Sigmoid colon (tissue), 7 donors: ENCODE data around the gene XPR1. TPM values are rescaled to one million over a fixed set of nuclear protein-coding genes. Genes with fewer than 3 reads are reported as not detected.

Experiments
- DNase-seq: peaks from one replicate; pipeline ENCODE4 v3.0.0-alpha.2; 2019
- H3K27ac ChIP-seq, 4 donors: fragments of 200-600 bp; sonication (generic); one replicate each; pipeline ENCODE4 v1.5.1; 2016 to 2019; ENCODE audit warnings: mild to moderate bottlenecking in 1 of 4
- H3K27me3 ChIP-seq, 3 donors: fragments of 200-600 bp; sonication (generic); one replicate each; pipeline ENCODE4 v1.5.1; 2019; ENCODE audit warnings: mild to moderate bottlenecking in 1 of 3
- H3K36me3 ChIP-seq, 4 donors: fragments of 200-600 bp; sonication (generic); one replicate each; pipeline ENCODE4 v1.5.1; 2016 to 2019
- H3K4me1 ChIP-seq, 4 donors: fragments of 200-600 bp; sonication (generic); one replicate each; pipeline ENCODE4 v1.5.1; 2017 to 2019
- H3K4me3 ChIP-seq, 4 donors: fragments of 200-600 bp; sonication (generic); one replicate each; pipeline ENCODE4 v1.5.1; 2017 to 2019; ENCODE audit warnings: mild to moderate bottlenecking in 2 of 4, moderate library complexity in 1 of 4
- H3K9me3 ChIP-seq, 4 donors: fragments of 200-600 bp in 3 of 4; sonication (generic) in 3 of 4; one replicate each; pipeline versions ENCODE4 v1.5.1 to v1.6.1; 2013 to 2019
- EP300 ChIP-seq, 4 donors: sonication (generic); formaldehyde crosslinking; IDR thresholded peaks; one replicate each; pipeline ENCODE4 v1.6.1; 2017; ENCODE audit warnings: antibody characterized with exemption in 4 of 4
- POLR2A ChIP-seq, 2 donors: fragments of 450-650 bp; IDR thresholded peaks; one replicate each; pipeline ENCODE4 v1.6.1; 2016; ENCODE audit warnings: antibody characterized with exemption in 2 of 2, mild to moderate bottlenecking in 2 of 2, moderate library complexity in 2 of 2
- POLR2AphosphoS5 ChIP-seq, 4 donors: sonication (generic); formaldehyde crosslinking; IDR thresholded peaks; one replicate each; pipeline ENCODE4 v1.6.1; 2017; ENCODE audit warnings: antibody characterized with exemption in 4 of 4
- WGBS, 2 donors: extraction: QIAGEN DNeasy Blood & Tissue Kit; methylation state at CpG; one replicate each; pipeline ENCODE4 v1.1.7; 2013; 5-methylcytosine and 5-hydroxymethylcytosine counted together
- intact Hi-C: fragments of 100-400 bp; cut with DNase I; formaldehyde crosslinking; loops from one replicate; pipeline ENCODE4 v1.15.1; 2023
- polyA plus RNA-seq, 3 donors: library from polyadenylated mRNA; stranded (reverse); fragments of 200-250 nt; gene quantifications; one replicate each; pipeline ENCODE4 v1.2.3, GENCODE V29; 2013
- total RNA-seq, 4 donors: library from RNA; depleted of rRNA; stranded (reverse); fragments of >200 nt; gene quantifications; one replicate each; pipeline ENCODE4 v1.1.0, GENCODE V29; 2016
- TF ChIP-seq, protein P1 (sequence below), 4 experiments: fragments of 450-650 bp in 3 of 4; fragments of 200-600 bp in 1 of 4; IDR thresholded peaks; one replicate each; pipeline ENCODE4 v1.5.1; 2016 to 2019; ENCODE audit warnings: antibody characterized with exemption in 4 of 4, mild to moderate bottlenecking in 3 of 4, moderate library complexity in 2 of 4
- donor health status: healthy with polysubstance abuse.
- donor health status: Bipolar disorder and iron deficiency.
- donor health status: healthy.

The XPR1 gene
- total and polyA plus RNA-seq, 7 donors: 1.8 to 18.8 (median 11.3) TPM

GRCh38 chr1:180796897-180797640, 165.2 kb downstream of the XPR1 start:
- 27 to 51% methylated on average over 1 of the region's 1 CpG for WGBS, 2 donors
- no peak for DNase-seq
- Histone ChIP-seq H3K4me3 (no peak overlapping the region), H3K27ac (no peak overlapping the region), H3K4me1 (peaks cover 0 to 11% (median 5%) of the 10 kb centered on the region in 4 donors), H3K27me3 (no peaks in the 10 kb centered on the region), H3K36me3 (no peaks in the 10 kb centered on the region), H3K9me3 (no peaks in the 10 kb centered on the region)
- TF ChIP-seq EP300 (IDR thresholded peaks at IDR 0.05) (no peak), POLR2A (IDR thresholded peaks at IDR 0.05) (no peak), POLR2AphosphoS5 (IDR thresholded peaks at IDR 0.05) (no peak)
- TF ChIP-seq, protein P1, sequence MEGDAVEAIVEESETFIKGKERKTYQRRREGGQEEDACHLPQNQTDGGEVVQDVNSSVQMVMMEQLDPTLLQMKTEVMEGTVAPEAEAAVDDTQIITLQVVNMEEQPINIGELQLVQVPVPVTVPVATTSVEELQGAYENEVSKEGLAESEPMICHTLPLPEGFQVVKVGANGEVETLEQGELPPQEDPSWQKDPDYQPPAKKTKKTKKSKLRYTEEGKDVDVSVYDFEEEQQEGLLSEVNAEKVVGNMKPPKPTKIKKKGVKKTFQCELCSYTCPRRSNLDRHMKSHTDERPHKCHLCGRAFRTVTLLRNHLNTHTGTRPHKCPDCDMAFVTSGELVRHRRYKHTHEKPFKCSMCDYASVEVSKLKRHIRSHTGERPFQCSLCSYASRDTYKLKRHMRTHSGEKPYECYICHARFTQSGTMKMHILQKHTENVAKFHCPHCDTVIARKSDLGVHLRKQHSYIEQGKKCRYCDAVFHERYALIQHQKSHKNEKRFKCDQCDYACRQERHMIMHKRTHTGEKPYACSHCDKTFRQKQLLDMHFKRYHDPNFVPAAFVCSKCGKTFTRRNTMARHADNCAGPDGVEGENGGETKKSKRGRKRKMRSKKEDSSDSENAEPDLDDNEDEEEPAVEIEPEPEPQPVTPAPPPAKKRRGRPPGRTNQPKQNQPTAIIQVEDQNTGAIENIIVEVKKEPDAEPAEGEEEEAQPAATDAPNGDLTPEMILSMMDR (IDR thresholded peaks at IDR 0.05): no peak
- intact Hi-C loops: no loop called here

GRCh38 chr1:180800945-180801344, 169.1 kb downstream of the XPR1 start:
- 85 to 90% methylated on average over 1 of the region's 1 CpG for WGBS, 2 donors
- no peak for TF ChIP-seq EP300 (IDR thresholded peaks at IDR 0.05)
- Histone ChIP-seq H3K4me3 (no peak overlapping the region), H3K36me3 (peaks cover 0 to 1% (median 0%) of the 10 kb centered on the region in 4 donors), H3K27me3 (no peaks in the 10 kb centered on the region), H3K4me1 (no peaks in the 10 kb centered on the region), H3K27ac (no peak overlapping the region), H3K9me3 (no peaks in the 10 kb centered on the region)
- no peak for DNase-seq
- intact Hi-C loops: no loop called here

- Histone ChIP-seq H3K27ac (no peak overlapping the region), H3K36me3 (peaks cover 0 to 20% (median 0%) of the 10 kb centered on the region in 4 donors), H3K9me3 (no peaks in the 10 kb centered on the region), H3K27me3 (no peaks in the 10 kb centered on the region), H3K4me1 (no peaks in the 10 kb centered on the region), H3K4me3 (no peak overlapping the region)
- WGBS, 2 donors: 95 to 98% methylated on average over 2 of the region's 2 CpGs
- no peak for TF ChIP-seq POLR2AphosphoS5 (IDR thresholded peaks at IDR 0.05)
- no peak for TF ChIP-seq POLR2A (IDR thresholded peaks at IDR 0.05)
- TF ChIP-seq, protein P1 (IDR thresholded peaks at IDR 0.05): no peak
- no peak for TF ChIP-seq EP300 (IDR thresholded peaks at IDR 0.05)
- intact Hi-C loops: no loop called here
- no peak for DNase-seq
Observed at GRCh38 chr1:180802813-180803212, 171.0 kb downstream of the XPR1 start.

DNA sequence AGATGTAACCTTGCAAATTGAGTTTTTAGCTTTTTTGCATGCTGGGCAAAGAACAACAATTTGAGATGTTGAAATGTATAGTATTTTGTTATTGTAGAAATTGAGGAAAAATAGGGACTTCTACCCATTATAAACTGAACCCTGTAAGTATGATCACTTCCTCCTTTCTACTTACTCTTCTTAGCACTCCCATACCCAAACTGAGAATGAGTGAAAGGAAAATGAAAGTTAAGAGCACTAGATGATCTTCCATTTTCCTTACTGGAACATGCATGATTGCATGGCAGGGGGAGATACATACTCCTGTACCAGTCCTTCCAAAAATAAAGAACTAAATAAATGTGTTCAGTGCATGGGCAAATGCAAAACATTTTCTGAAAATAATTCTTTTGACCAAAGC, 173.5 kb downstream of the XPR1 start:
- H3K36me3 ChIP-seq: peaks cover 0 to 21% (median 0%) of the 10 kb centered on the region in 4 donors
- no peak overlapping the region for H3K27ac ChIP-seq
- DNase-seq: no peak
- no peaks in the 10 kb centered on the region for H3K27me3 ChIP-seq
- no peak overlapping the region for H3K4me3 ChIP-seq
- no peaks in the 10 kb centered on the region for H3K9me3 ChIP-seq
- intact Hi-C loops: no loop called here
- TF ChIP-seq POLR2AphosphoS5 (IDR thresholded peaks at IDR 0.05) (no peak), POLR2A (IDR thresholded peaks at IDR 0.05) (no peak), EP300 (IDR thresholded peaks at IDR 0.05) (no peak)
- TF ChIP-seq, protein P1 (IDR thresholded peaks at IDR 0.05): no peak
- H3K4me1 ChIP-seq: no peaks in the 10 kb centered on the region

DNA sequence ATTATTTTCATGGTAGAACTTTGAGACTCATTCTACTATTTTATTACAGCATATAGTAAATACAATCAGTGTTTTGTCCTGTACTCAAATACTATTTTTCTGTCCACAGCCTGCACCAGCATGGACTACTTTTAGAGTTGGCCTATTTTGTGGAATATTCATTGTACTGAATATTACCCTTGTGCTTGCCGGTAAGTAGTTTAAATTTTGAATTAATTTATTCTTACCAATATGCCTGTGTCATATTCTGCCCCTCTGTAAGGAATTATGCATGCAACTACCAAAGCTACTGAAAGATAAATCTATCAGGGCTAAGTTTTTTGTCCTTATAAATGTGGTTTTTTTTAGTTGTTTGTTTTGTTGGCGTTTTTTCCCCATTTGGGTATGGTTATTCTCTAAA, 179.5 kb downstream of the XPR1 start:
- H3K9me3 ChIP-seq: no peaks in the 10 kb centered on the region
- WGBS, 2 donors: 95 to 96% methylated on average over 2 of the region's 2 CpGs
- no peak for DNase-seq
- H3K27ac ChIP-seq: no peak overlapping the region
- H3K27me3 ChIP-seq: no peaks in the 10 kb centered on the region
- H3K4me1 ChIP-seq: no peaks in the 10 kb centered on the region
- intact Hi-C loops: no loop called here
- peaks cover 0 to 34% (median 0%) of the 10 kb centered on the region in 4 donors for H3K36me3 ChIP-seq
- no peak for TF ChIP-seq EP300 (IDR thresholded peaks at IDR 0.05)
- TF ChIP-seq POLR2AphosphoS5 (IDR thresholded peaks at IDR 0.05): no peak
- no peak for TF ChIP-seq POLR2A (IDR thresholded peaks at IDR 0.05)
- TF ChIP-seq, protein P1 (IDR thresholded peaks at IDR 0.05): no peak
- H3K4me3 ChIP-seq: no peak overlapping the region
